Measurements from ENCODE around the gene SREBF2.

SREBF2 gene

GRCh38 chr22:41919357-41920224 lies 86.7 kb downstream of the SREBF2 start:
- DNase-seq (ENCODE audit: low spot score) (no peak), FAIRE-seq (no peak)

GRCh38 chr22:41920271-41920976 lies 87.5 kb downstream of the SREBF2 start:
- no peak for FAIRE-seq
- no peak for DNase-seq (ENCODE audit: low spot score)

GRCh38 chr22:41922328-41922727 lies 89.4 kb downstream of the SREBF2 start:
- no peak for FAIRE-seq
- DNase-seq (ENCODE audit: low spot score), result no peak

GRCh38 chr22:41922940-41923594 lies 90.2 kb downstream of the SREBF2 start:
- no peak for FAIRE-seq

GRCh38 chr22:41923595-41924276 lies 90.8 kb downstream of the SREBF2 start:
- DNase-seq (ENCODE audit: low spot score), result no peak
- FAIRE-seq, result no peak

More at GRCh38 chr22:41922940-41923594, 90.2 kb downstream of the SREBF2 start:
- DNase-seq (ENCODE audit: low spot score), result no peak

- peak; percentile 58 for DNase-seq (ENCODE audit: low spot score)
- FAIRE-seq, result peak; percentile 32
Observed at GRCh38 chr22:41925783-41926460, 93.0 kb downstream of the SREBF2 start.

GRCh38 chr22:41927813-41928212 lies 94.9 kb downstream of the SREBF2 start:
- FAIRE-seq, result no peak

GRCh38 chr22:41928593-41929417 lies 95.9 kb downstream of the SREBF2 start:
- no peak for FAIRE-seq

More at GRCh38 chr22:41927813-41928212, 94.9 kb downstream of the SREBF2 start:
- DNase-seq (ENCODE audit: low spot score), result no peak

GRCh38 chr22:41929418-41929810 lies 96.5 kb downstream of the SREBF2 start:
- FAIRE-seq (no peak), DNase-seq (ENCODE audit: low spot score) (no peak)

More at GRCh38 chr22:41928593-41929417, 95.9 kb downstream of the SREBF2 start:
- no peak for DNase-seq (ENCODE audit: low spot score)

GRCh38 chr22:41931701-41932269 lies 98.9 kb downstream of the SREBF2 start:
- FAIRE-seq (no peak), DNase-seq (ENCODE audit: low spot score) (no peak)

- no peak for DNase-seq (ENCODE audit: low spot score)
- no peak for FAIRE-seq
Observed at GRCh38 chr22:41932353-41932752, 99.4 kb downstream of the SREBF2 start.

GRCh38 chr22:41933411-41934177 lies 100.7 kb downstream of the SREBF2 start:
- DNase-seq (ENCODE audit: low spot score), result no peak
- FAIRE-seq, result no peak

- DNase-seq (ENCODE audit: low spot score) (no peak), FAIRE-seq (no peak)
Observed at GRCh38 chr22:41934284-41935014, 101.5 kb downstream of the SREBF2 start.

GRCh38 chr22:41935015-41935351 lies 102.1 kb downstream of the SREBF2 start:
- FAIRE-seq (no peak), DNase-seq (ENCODE audit: low spot score) (no peak)

- FAIRE-seq (no peak), DNase-seq (ENCODE audit: low spot score) (no peak)
Observed at GRCh38 chr22:41935509-41935908, 102.6 kb downstream of the SREBF2 start.

GRCh38 chr22:41936894-41937169 lies 103.9 kb downstream of the SREBF2 start:
- DNase-seq (ENCODE audit: low spot score) (no peak), FAIRE-seq (no peak)

GRCh38 chr22:41939981-41940831 lies 107.3 kb downstream of the SREBF2 start:
- DNase-seq (ENCODE audit: low spot score) (no peak), FAIRE-seq (no peak)

All from urothelium cell line (cell line).